ENCODE data around the gene KRT86.
"Not testable (repeated sequence)": the region's sequence is repeated elsewhere in the genome, so short reads cannot be mapped to it uniquely, and the experiment has no call there.

Gene KRT86

DNA sequence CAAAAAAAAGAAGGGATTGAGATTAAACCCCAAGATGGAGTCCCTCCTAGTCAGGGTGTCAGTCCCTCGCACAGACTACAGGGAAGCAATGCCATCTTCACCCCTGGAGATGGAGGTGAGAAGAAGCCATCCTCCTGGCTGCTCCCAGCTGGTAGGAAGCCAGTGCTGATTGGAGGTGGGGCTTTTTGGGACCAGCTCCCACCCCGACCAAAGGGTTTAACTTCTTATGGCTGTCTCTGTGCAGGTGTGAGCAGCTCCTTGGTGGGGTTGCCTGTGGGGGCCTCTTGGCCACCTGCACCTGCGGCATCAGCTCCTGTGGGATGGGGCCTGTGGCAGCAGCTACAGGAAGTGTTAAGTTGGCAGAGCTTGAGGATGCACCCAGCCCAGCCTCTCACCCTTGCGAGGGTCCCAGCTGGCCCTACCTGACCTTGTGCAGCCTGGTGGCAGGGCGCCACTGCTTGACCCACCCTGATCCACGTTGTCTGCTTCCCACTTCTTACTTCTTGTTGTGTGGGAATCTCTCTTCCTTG, 3.8 kb upstream of the KRT86 start:
- DNase-seq: no peak

DNA sequence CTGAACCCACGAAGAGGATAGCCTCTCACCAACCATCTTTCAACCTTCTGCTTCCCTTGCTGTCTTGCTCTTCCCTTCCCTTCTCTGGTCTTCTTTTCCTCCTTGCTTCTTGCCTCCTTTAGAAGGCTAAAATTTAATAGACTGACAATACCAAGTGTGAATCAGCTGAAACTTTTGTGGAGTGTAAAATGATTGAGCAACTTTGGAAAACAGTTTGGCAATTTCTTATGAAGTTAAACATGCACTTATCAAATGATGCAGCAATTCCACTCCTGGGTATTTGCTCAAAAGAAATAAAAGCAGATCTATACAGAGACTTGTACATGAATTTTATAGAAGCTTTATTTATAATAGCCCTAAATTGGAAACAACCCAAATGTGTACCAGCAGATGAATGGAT, 3.3 kb upstream of the KRT86 start:
- DNase-seq: no peak

DNA sequence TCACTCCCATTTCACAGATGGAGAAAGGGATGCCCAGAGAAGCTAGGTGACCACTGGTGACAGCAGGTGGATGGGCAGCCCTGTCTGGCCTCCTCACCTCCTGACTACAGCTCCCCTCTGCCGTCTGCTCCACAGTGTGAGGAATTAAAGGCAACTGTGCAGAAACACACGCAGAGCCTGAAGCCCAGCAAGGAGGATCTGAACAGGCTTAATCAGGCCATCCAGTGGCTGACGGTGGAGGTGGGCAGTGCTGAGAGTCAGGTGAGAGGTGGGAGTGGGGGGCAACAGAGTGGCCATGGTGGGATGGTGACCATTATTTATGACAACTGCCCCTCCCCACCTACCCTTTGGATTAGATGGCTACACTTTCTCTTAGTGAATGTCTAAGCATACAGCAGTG, 1.2 kb downstream of the KRT86 start:
- DNase-seq: no peak

DNA sequence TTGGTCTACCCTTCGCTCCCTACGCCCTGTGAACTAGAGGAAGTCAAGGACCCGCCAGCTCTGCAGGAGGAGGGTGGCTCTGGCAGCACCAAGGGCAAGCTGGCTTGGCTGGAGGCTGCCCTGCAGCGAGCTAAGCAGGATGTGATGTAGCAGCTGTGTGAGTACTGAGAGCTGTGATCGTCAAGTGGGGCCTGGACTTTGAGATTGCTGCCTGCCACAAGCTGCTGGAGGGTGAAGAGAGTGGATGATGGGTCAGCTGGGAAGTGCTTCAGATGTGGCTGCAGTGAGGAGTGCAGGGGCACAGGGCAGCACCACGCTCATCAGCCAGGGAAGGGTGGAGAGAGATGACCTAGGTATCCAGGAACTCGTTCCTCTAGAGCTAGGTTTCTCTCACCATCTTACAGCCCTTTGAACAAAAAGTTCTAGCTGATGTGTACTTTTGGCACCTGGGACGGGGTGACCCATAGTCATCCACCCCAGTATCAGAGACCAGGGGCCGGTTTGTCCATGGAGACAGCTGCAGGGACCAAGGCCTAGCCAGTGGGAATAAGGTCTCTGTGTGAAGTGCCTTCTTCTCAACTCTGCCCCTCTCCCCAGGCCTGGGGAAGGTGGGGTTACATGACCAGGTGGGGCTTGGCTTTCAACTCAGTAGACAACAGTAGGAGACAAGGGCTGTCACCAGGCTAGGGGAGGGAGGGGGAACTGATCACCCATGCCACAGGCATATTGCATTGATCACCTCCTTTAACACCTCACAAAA, 3.2 kb downstream of the KRT86 start:
- DNase-seq: no peak

DNA sequence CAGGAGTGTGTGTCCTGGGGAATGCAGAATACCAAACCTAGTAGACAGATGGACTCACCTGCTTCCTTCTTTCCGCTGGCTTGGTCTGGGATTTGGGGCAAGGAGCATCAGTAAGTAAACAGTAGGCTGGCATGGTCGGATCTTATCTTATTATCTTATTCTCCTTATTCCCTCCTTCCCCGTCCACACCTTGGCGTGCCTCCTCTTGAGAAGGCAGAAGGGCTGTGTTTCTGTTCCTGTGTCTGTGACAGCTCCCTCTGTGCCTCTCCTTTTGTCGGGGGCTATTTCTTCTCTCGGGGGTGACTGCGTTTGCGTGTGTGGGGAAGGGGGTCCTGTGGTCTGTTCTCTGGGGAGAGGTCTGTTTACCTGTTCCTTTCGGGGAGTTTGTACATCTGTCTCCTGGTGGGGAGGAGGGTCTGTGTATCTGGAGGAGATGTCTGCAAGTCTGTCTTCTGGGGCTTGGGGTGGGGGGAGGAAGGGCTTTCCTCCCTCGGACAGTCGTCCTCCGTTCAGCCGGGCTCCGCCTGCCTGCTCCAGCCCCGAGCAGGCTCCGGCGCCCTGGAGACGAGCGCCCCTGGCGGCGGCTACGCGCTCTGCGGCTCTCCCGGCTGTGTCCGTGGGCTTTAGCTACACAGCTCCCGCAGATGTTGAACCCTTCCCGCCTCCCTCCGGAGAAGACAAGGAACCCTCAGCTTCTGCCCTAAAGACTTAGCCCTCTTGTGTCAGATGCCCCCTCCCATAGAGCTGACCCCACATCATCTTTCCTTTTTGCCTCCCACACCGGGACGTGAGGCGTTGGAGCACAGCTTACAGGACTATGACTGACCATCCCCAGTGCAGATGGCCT, 4.4 kb downstream of the KRT86 start:
- peak; percentile 74 for DNase-seq

DNA sequence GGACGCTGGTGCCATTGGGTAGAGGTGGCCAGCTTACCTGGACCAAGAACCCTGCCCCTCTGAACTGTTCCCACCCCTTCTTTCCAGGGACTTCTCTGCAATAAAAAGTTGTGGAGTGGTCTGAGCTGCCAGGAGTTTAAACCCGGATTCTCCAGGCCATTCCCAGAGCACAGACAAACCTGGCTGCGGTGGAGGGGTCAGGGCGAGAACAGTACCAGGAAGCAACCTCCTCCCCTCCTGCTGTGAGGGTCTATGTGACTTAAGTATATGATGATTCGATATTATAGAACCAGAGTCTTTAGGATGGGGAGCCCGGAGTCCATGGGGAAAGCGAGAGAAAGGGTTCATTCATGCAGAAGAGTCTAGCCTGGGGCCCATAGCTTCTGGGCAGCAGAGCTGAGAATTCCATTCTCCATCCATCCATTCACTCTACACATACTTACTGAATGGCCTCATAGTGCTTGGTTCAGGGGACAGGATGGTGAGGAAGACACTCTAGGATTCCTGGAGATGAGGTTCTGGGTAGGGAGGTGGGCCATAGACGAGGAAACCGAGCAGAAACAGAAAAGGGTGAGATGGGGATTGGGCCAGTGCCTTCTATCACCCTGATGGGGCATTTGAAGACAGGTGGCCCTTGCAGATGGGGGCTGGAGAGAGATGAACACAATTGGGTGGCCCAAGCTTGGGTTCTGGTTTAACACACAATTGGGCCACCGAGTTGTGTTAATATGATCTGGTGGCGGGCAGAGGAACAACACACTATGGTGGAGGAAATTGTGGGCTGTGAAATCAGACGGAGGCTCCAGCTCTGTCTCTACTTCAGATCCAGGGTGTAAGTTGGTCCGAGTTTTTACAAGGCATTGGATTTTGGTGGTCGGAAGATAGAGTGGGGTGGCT, 5.2 kb downstream of the KRT86 start:
- no peak for DNase-seq

DNA sequence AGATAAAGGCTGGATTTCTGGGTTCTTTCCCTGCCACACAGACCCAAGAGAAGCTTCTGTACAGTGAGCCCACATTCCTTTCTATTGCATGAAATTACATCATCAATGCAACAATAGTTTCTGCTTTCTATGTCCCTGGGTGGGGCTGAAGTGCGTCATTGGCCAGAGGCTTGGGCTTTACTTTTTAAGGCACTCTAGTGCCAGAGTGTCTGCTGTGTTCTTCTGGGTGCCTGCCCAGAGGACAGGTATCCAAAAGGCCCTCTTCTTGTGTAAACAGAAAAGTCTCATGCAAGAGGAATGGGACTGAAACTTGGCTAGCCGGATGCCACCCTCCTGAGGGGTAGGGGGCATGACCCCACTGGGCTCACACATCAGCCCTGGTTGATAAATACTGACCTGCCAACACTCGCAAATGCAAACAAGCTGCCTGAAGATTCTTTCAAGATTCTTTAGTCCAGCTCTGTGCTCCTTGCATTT, 5.9 kb downstream of the KRT86 start:
- DNase-seq: no peak

DNA sequence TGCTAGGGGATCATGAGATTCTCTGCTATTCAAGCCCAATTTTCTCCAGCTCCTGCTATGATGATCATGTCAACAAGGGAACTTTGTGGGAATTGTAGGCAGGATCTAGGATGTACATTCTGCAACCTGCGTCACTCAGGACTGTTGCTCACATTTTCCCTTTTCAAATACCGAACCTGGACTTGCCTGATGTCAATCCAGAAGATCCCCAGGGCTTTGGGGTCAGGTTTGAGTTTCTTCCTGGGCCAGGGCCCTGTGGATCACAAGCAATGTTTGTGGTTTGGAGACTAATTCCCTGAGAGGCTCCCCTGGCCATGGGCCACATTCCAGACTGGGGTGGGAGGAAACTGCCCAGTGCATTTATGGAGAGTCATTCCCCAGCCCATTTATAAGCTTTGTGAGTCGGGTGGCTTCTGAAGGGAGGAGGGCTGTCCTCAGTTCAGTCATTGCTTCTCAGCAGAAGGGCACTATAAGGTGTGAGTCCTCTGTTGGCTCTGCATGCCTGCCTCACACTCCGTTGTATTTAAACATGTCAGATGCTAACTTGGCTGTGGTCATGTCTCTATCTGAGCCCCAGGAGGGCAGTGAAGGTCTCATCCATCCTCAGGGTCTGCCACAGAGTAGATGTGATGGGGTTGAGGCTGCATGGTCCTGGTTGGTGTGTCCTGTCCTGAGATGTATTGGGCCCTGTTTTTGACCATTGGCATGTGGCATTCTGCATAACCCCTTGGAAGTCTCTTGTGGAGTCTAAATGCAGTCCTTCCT, 6.5 kb downstream of the KRT86 start:
- DNase-seq: no peak

DNA sequence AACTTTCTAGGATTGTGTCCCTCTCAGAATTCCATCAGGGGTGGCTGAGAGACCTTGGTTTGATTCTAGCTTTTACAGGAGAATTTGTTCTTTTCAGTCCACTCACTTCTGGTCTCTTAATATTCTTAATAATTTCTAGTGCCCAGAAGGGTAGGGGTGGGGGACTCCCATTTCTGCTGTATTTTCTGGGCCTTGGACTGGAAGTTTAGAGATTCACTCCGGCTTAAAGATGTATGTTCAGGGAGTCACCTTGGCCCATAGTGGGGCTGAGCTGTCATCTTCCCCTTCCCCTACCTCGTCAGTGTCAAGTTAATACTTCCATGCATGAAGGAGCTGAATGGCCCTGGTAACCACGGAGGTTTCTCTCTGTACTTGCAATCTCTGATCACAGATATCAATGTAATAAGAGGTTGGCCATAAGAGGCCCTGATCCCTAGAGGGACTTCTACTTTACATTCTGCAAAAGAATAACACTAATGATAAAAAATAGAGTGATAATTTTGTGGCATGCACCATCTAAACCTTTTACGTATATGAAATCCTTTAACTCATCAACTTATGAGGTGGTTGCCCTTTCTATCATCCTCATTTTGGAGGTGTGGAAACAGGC, 10.2 kb downstream of the KRT86 start:
- DNase-seq: no peak

DNA sequence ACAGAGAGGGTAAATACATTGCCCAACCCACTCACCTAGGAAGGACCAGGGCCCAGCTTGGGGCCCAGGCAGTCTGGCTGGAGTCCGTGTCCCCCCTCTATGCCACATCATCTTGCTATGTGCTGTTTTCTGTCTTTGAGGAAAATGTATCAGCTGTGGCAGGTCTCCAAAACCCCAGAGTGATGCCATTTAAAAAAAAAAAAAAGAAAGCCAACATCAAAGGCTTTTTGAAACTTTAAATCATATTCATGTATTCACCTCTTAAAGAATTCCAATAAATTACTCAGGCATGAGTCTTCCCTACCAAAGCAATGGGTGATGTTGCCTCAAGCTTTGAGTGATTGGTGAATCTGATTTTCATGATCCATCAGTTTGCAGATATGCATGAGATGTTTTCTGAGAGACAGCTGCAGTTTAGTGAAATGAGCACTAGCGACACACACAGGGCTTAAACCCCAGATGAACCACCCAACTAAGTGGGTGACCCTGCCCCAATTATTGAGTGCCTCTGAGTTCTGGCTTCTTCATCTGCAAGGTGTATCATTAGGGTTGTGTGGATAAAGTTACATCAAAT, 10.8 kb downstream of the KRT86 start:
- DNase-seq: no peak

DNA sequence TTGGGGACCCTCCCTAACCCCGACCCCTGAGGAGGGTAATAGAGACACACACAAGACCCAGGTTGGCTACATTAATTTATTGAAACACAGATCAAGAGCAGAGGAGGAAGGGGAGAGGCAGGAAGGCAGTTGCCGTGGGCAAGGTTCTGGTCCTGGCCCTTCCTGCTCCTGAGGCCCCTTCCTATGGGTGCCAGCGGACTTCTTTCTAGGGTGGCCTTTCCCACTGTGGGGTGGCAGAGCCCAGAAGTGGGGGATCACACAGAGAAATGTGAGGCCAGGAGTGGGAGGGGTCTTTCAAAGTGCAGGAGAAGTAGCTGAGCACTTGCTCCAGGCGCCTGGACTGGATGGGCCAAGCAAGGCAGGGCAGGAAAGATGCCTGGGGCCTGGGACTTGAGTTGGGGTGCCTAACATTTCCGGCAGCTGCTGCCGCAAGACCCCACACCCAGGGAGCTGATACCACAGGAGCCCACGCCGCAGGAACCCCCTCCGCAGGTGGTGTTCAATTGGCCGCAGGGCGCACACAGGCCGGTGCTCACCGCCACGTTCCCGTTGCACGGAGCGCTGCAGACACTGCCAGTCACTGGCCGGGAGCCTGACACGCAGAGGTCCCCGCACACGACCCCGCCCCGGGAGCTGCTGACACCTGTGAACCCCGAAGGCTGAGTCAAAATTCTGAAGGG, 11.5 kb downstream of the KRT86 start:
- no peak for DNase-seq

DNA sequence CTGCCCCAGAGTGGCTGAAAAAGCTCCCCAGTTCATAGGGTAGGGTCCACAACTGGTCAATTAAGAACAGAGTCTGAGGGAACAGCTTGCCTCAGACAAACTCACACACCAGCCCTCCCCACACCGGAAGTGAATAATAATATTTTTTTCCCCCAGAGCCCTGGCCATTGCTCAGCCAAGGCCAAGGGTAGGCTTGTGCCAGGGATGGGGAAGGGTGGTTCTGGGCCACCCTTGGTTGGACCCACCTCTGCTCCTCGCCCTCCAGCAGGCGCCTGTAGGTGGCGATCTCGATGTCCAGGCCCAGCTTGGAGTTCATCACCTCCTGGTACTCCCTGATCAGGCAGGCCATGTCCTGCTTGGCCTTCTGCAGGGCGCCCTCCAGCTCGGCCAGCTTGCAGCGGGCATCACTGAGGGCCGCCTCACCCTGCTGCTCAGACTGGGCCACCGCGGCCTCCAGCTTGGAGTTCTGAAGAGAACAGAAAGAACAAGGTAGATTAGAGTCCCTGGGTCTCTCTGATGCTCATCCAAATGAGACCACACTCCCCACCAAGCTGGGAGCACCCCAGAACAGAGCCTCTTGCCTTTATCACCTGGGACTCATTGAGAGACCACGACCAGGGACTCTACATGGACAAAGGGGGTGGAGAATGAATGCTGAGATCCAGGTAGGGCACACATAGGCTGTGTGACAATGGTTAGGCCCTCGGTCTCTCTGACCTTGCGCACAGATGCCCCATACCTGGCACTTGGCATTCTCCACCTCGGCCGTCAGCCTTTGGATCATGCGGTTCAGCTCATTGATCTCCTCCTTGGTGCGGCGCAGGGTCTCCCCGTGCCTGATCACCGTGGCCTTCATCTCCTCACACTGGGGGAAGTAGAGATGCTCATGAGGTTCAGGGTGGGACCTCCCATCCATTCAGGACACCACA, 12.7 kb downstream of the KRT86 start:
- DNase-seq: not testable (repeated sequence)

DNA sequence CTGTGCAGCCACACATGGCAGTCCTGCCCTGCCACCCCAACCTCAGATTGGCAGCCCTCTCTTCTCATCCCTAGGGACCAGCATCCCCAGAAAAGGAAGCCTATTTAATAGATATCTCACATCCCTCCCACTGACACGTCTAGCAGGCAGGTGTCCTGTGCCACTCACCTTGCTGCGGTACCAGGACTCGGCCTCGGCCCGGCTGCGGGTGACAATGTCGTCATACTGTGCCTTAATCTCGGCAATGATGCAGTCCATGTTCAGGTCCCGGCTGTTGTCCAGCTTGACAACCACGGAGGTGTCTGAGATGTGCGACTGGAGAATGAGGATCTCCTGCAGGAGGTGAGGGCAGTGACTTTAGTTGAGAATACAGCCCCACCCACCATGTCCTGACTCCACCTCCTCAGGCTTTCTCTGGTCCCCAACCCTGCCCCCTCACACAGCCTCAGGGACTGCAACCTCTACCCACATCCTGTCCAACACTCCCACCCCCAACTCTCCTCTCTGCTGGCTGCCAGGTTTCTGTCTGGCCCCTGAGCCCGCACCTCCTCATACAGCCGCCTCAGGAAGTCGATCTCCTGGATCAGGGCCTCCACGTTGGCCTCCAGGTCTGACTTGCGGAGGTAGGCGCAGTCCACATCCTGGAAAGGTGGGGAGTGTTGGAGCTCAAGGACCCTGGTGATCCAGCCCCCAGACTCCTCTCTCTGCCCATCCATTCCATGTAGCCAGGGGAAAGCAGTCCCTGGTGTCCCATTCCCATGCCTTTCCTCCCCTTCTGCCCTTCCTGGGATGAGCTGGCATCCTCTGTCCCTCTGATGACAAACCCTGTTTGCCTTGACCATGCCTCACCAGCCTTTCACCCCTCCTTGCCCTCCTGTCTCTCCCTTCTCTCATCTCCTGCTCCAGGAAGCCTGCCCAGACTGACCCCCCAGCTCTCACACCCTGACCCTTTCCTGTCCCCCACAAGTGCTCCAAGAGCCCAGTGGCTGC, 13.7 kb downstream of the KRT86 start:
- DNase-seq: not testable (repeated sequence)

DNA sequence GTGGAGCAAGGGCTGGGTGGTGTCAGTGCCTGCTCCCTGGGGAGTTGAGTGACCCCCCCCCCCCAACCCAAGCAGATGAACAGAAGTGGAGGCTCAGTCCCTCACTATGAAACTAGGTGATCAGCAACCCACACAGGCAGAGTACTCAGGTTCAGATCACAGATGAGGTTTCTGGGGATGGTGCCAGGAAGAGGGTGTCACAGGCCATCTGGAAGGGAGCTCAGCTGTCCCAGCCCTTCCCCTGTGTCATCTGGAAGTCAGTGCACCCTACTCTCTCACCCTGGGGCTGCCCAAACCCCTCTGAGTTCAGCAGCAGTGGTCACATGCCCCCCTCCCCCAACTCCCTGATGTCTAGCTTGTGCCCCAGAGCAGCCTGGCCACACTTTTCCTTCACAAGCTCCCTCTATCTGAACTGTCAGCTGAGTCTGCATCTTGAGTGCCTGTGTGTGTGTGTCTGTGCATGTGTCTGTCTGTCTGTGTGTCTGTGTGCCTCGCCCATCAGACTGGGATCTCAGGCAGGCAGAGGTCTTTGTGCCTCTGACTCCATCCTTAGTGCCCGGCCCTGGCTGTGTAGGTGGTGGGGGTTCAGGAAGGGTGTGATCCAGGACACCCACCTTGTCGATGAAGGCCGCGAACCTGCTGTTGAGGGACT, 16.2 kb downstream of the KRT86 start:
- DNase-seq: not testable (repeated sequence)

DNA sequence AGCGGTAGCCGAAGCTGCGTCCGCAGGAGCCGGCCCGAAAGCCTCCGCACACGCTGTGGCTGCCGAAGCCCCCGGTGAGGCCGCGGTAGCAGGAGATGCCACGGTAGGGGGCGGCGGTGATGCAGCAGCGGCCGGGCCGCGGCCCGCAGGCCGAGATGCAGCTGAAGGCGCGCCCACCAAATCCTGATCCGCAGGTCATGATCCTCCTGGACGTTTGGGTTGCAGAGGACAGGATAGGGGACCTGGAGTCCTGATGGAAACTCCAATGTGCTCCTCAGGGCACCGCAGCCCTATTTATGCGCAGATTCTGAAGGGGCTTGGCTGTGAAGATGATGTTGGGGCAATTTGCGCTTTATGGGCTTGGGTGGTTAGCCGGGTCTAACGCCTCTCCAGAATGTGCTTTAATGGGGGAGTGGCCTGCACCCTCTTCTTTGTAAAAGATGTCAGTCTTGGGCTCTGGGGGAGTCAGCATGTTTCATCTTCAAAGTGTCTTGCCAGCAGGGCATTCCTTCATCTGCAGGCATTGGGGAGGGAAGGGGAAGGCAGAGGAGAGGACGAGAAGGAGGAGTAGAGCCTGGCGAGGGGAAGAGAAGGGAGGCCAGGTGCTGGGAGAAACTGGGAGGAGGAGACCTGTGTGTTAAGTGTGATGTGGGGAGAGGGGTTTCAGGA, 17.0 kb downstream of the KRT86 start, which contains the start of gene KRT81:
TSS of gene KRT81 (minus strand) at position 268 of the 669 bp plus-strand sequence. CDS start at position 199, 69 bp downstream.
- no peak for DNase-seq

DNA sequence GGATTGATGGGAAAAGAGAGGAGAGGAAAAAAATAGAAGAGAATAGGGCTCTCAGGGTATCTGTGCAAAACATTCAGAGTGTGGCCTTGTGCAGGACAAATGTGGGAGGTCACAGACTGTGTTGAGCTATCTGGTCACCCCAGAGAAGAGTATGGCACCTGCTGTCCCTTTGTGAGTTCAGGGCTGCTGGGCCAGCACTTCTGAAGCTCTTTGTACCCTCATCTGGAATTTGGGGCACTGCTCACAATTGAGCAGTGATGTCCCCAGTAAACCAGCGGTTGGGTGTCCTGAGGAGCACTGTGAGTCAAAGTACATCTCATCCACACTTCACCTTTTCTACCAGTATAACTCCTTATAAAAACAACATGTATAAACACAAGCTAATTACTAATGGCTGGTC, 19.5 kb downstream of the KRT86 start:
- no peak for DNase-seq

DNA sequence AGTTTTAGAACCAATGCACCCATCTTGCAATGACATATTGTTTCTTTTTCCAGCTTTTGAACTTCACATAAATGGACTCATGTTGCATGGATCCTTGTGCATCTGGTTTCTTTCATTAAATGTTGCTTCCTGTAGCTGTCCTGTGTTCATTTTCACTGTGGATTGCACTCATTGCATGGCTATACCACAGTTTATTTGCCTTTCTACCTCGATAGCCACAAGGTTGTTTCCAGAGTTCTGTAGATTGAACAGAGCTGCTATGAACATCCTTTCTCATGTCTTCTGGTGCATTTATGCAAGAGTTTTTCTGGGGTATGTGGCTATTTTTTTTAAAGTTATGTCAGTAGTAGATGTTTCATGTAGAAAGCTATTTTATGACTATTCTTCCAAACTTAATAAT, 20.4 kb downstream of the KRT86 start:
- DNase-seq: no peak

Data from NCI-H146 (cell line).